Panc1 (cell line): ENCODE data around the gene SYN1.

Source experiments
- CTCF ChIP-seq: fragments of 450-650 bp; IDR thresholded peaks from 2 replicates; pipeline ENCODE4 v1.5.1; 2017; ENCODE audit warnings: mild to moderate bottlenecking
- POLR2AphosphoS5 ChIP-seq: IDR thresholded peaks from 2 replicates; pipeline ENCODE4 v1.6.1; 2012; ENCODE audit warnings: mild to moderate bottlenecking, low read depth, low read length, moderate library complexity
- SIN3A ChIP-seq: IDR thresholded peaks from 2 replicates; pipeline ENCODE4 v1.6.1; 2012; ENCODE audit warnings: low read depth, mild to moderate bottlenecking, low read length, moderate library complexity, borderline replicate concordance; ENCODE audit not compliant: insufficient read depth

- TF ChIP-seq POLR2AphosphoS5 (no peak), CTCF (no peak), SIN3A (no peak)
Observed at GRCh38 chrX:47632666-47633065, 13.0 kb upstream of the SYN1 start.
